Activated naive CD8-positive, alpha-beta T cell (primary cell): ENCODE data around the gene P2RY14.

Experiments
- H3K27ac Mint-ChIP-seq: one replicate; pipeline ENCODE4 v1.8.0; 2021; ENCODE audit warnings: mixed read lengths
- H3K27me3 Mint-ChIP-seq: one replicate; pipeline ENCODE4 v1.8.0; 2021; ENCODE audit warnings: mixed read lengths
- H3K36me3 Mint-ChIP-seq: one replicate; pipeline ENCODE4 v1.8.0; 2021; ENCODE audit warnings: mixed read lengths
- H3K4me1 Mint-ChIP-seq: one replicate; pipeline ENCODE4 v1.8.0; 2021; ENCODE audit warnings: low read depth, mixed read lengths
- H3K4me3 Mint-ChIP-seq: one replicate; pipeline ENCODE4 v1.8.0; 2021; ENCODE audit warnings: mild to moderate bottlenecking, mixed read lengths
- H3K9me3 Mint-ChIP-seq: one replicate; pipeline ENCODE4 v1.8.0; 2021; ENCODE audit warnings: low read depth, mixed read lengths

The P2RY14 gene

DNA sequence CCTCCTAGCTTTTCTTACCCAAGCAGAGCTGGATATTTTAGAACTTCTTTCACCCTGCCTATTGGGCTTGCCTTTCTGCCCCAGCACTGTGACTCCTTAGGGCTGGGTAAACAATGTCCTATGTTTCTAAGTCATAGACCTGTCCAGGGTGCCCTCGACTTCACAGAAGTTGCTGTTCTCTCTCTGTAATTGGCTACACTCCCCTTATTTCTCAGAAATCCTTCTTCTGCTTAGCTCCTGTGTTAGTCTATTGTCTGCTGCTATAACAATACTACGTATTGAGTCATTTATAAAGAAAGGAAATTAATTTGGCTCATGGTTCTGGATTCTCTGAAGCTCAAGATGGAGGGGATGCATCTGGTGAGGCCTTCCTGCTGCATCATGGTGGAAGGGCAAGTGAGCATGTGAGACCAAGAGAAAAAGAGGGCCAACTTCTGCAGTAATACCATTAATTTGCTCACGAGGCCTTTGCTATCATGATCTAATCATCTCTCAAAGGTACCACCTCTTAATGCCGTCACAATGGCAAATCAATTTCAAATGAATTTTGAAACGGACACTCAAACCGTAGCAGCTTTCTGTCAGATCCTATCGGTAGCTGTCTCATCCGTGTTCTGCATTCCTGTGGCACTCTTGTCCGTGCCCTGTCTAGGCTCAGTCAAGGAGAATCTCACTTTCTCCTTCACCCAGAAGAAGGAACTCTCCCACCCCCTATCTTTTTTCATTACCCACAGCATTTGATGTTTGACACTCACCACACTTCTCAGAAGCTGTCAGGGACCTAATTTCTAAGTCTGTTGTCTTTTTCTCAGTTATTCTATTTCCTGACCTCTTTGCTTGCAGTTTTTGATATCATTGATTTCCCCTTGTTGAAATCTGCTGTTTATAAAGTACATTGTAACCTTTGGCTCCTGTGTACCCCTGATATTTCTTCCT, 53.0 kb downstream of the P2RY14 start:
- peaks cover 9% of the 10 kb centered on the region for H3K9me3 Mint-ChIP-seq
- no peaks in the 10 kb centered on the region for H3K27me3 Mint-ChIP-seq
- peaks cover 11% of the 10 kb centered on the region for H3K36me3 Mint-ChIP-seq
- H3K27ac Mint-ChIP-seq: peak overlapping the region; percentile 90
- H3K4me3 Mint-ChIP-seq: peak overlapping the region; percentile 20
- peaks cover 47% of the 10 kb centered on the region for H3K4me1 Mint-ChIP-seq

GRCh38 chr3:151224268-151224866, 54.0 kb downstream of the P2RY14 start:
- Mint-ChIP-seq H3K9me3 (peaks cover 9% of the 10 kb centered on the region), H3K27ac (peak overlapping the region; percentile 80), H3K36me3 (peaks cover 11% of the 10 kb centered on the region), H3K27me3 (no peaks in the 10 kb centered on the region), H3K4me1 (peaks cover 45% of the 10 kb centered on the region), H3K4me3 (no peak overlapping the region)

DNA sequence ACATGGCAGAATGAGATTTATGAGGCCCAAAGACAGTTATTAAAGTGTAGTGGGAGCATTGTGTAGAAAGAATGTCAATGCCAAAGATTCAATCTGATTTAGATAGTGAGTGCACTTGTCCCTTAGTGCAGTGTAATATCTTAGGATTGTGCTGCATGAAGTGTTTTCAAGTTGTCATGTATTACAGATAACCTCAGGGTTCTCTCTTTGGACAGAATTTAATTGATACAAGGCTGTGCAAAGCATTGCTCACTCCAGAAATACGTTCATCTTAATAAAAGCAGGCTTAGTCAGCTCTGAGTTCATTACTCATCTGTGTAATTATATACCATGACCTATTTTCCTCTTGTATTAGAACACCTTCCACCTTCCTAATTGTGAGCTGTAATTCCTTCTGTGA, 59.3 kb downstream of the P2RY14 start:
- Mint-ChIP-seq H3K27me3 (no peaks in the 10 kb centered on the region), H3K27ac (no peak overlapping the region), H3K36me3 (peaks cover 11% of the 10 kb centered on the region), H3K4me3 (no peak overlapping the region), H3K9me3 (peaks cover 9% of the 10 kb centered on the region), H3K4me1 (peaks cover 7% of the 10 kb centered on the region)

GRCh38 chr3:151218136-151218535, 60.2 kb downstream of the P2RY14 start:
- Mint-ChIP-seq H3K36me3 (peaks cover 11% of the 10 kb centered on the region), H3K27ac (no peak overlapping the region), H3K27me3 (no peaks in the 10 kb centered on the region), H3K4me3 (no peak overlapping the region), H3K9me3 (peaks cover 9% of the 10 kb centered on the region), H3K4me1 (peaks cover 7% of the 10 kb centered on the region)

- H3K4me3 Mint-ChIP-seq: no peak overlapping the region
- no peaks in the 10 kb centered on the region for H3K27me3 Mint-ChIP-seq
- peaks cover 8% of the 10 kb centered on the region for H3K36me3 Mint-ChIP-seq
- peaks cover 7% of the 10 kb centered on the region for H3K4me1 Mint-ChIP-seq
- peaks cover 5% of the 10 kb centered on the region for H3K9me3 Mint-ChIP-seq
- no peak overlapping the region for H3K27ac Mint-ChIP-seq
Measured at GRCh38 chr3:151216641-151217607, 61.4 kb downstream of the P2RY14 start.

GRCh38 chr3:151214459-151214858, 63.9 kb downstream of the P2RY14 start:
- Mint-ChIP-seq H3K27ac (no peak overlapping the region), H3K9me3 (no peaks in the 10 kb centered on the region), H3K4me1 (peaks cover 28% of the 10 kb centered on the region), H3K36me3 (no peaks in the 10 kb centered on the region), H3K4me3 (no peak overlapping the region), H3K27me3 (no peaks in the 10 kb centered on the region)

GRCh38 chr3:151213881-151214280, 64.5 kb downstream of the P2RY14 start:
- Mint-ChIP-seq H3K4me3 (no peak overlapping the region), H3K4me1 (peaks cover 33% of the 10 kb centered on the region), H3K36me3 (no peaks in the 10 kb centered on the region), H3K27me3 (no peaks in the 10 kb centered on the region), H3K9me3 (no peaks in the 10 kb centered on the region), H3K27ac (no peak overlapping the region)

DNA sequence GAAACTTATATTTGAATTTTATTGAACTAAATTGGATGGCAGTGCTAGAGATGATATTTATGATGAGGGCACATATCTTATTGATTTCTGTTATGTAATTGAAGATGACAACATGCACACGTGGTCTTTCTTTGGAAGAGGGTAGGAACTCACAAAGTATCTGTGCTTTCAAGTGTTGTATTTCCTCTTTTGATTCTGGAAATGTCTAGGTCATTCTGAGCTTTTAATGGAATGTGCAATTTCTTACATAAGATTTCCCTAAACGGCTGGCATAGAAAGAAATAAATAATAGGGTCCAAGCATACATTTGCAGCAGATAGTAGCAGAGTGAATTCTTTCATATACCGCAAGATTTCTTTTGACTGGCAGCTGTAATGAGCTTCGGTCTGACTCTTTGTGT, 65.2 kb downstream of the P2RY14 start:
- no peaks in the 10 kb centered on the region for H3K36me3 Mint-ChIP-seq

GRCh38 chr3:151210676-151211381, 67.5 kb downstream of the P2RY14 start:
- Mint-ChIP-seq H3K4me3 (peak overlapping the region; percentile 61), H3K27me3 (no peaks in the 10 kb centered on the region), H3K4me1 (peaks cover 56% of the 10 kb centered on the region), H3K27ac (peak overlapping the region; percentile 78), H3K9me3 (no peaks in the 10 kb centered on the region), H3K36me3 (no peaks in the 10 kb centered on the region)

More for the DNA sequence above, 65.2 kb downstream of the P2RY14 start:
- H3K4me1 Mint-ChIP-seq: peaks cover 40% of the 10 kb centered on the region
- no peaks in the 10 kb centered on the region for H3K9me3 Mint-ChIP-seq
- H3K27me3 Mint-ChIP-seq: no peaks in the 10 kb centered on the region
- no peak overlapping the region for H3K4me3 Mint-ChIP-seq
- H3K27ac Mint-ChIP-seq: no peak overlapping the region

DNA sequence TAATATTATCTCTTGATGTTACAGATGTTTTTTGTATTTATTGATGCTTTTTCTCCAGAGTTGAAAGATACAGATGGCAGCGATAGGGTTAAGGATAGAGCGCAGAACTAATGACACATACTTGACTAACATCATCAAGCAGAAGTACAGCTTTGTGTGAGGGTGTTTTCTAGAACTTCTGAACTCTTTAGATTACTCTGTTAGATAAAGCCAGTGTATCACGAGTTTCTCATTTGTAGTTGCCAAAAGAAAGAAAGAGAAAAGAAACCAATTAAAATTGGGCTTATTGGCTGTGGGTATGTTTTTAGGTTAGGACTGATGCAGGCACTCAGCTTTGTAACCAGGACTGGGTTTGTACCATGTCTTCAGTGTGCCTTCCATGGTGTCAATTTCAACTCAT, 68.7 kb downstream of the P2RY14 start:
- no peak overlapping the region for H3K4me3 Mint-ChIP-seq
- H3K27me3 Mint-ChIP-seq: no peaks in the 10 kb centered on the region
- H3K4me1 Mint-ChIP-seq: peaks cover 67% of the 10 kb centered on the region
- H3K36me3 Mint-ChIP-seq: no peaks in the 10 kb centered on the region
- peak overlapping the region; percentile 78 for H3K27ac Mint-ChIP-seq
- no peaks in the 10 kb centered on the region for H3K9me3 Mint-ChIP-seq

GRCh38 chr3:151206201-151206600, 72.1 kb downstream of the P2RY14 start:
- Mint-ChIP-seq H3K9me3 (no peaks in the 10 kb centered on the region), H3K4me3 (peak overlapping the region; percentile 62), H3K4me1 (peaks cover 91% of the 10 kb centered on the region), H3K27me3 (no peaks in the 10 kb centered on the region), H3K36me3 (peaks cover 4% of the 10 kb centered on the region), H3K27ac (peak overlapping the region; percentile 94)

GRCh38 chr3:151205482-151205881, 72.9 kb downstream of the P2RY14 start:
- Mint-ChIP-seq H3K27ac (peak overlapping the region; percentile 94), H3K4me3 (peak overlapping the region; percentile 62), H3K27me3 (no peaks in the 10 kb centered on the region), H3K36me3 (peaks cover 8% of the 10 kb centered on the region), H3K9me3 (no peaks in the 10 kb centered on the region), H3K4me1 (peaks cover 90% of the 10 kb centered on the region)

GRCh38 chr3:151204530-151205402, 73.6 kb downstream of the P2RY14 start:
- peak overlapping the region; percentile 94 for H3K27ac Mint-ChIP-seq
- H3K9me3 Mint-ChIP-seq: no peaks in the 10 kb centered on the region
- H3K36me3 Mint-ChIP-seq: peaks cover 10% of the 10 kb centered on the region
- no peaks in the 10 kb centered on the region for H3K27me3 Mint-ChIP-seq
- peaks cover 89% of the 10 kb centered on the region for H3K4me1 Mint-ChIP-seq
- peak overlapping the region; percentile 62 for H3K4me3 Mint-ChIP-seq
